LNCaP clone FGC (cell line): Measurements from ENCODE around the gene MYO7A.

ENCODE experiments used
- DNase-seq: peaks from one replicate; pipeline ENCODE4 v3.0.0-alpha.2; 2011; ENCODE audit warnings: low read depth
- H3K4me3 ChIP-seq: 2 replicates; pipeline ENCODE4 v1.5.1; 2011; ENCODE audit warnings: mild to moderate bottlenecking, low read depth, low read length, control low read depth
- CTCF ChIP-seq: IDR thresholded peaks from 2 replicates; pipeline ENCODE4 v1.5.1; 2012; ENCODE audit warnings: mild to moderate bottlenecking; ENCODE audit not compliant: control insufficient read depth, insufficient read depth; ENCODE audit errors: extremely low read depth

The MYO7A gene

GRCh38 chr11:77211594-77212251 lies 83.7 kb downstream of the MYO7A start:
- no peak for DNase-seq
- no peak overlapping the region for H3K4me3 ChIP-seq
- TF ChIP-seq CTCF: no peak

- DNase-seq: no peak
- no peak for TF ChIP-seq CTCF
- no peak overlapping the region for H3K4me3 ChIP-seq
Measured at GRCh38 chr11:77212314-77213007, 84.4 kb downstream of the MYO7A start.

- no peak for DNase-seq
- TF ChIP-seq CTCF: no peak
- H3K4me3 ChIP-seq: no peak overlapping the region
Measured at GRCh38 chr11:77213029-77213579, 85.1 kb downstream of the MYO7A start.

- TF ChIP-seq CTCF: no peak
- DNase-seq: no peak
- no peak overlapping the region for H3K4me3 ChIP-seq
Measured at GRCh38 chr11:77213589-77214428, 85.8 kb downstream of the MYO7A start.

GRCh38 chr11:77214557-77214956 lies 86.5 kb downstream of the MYO7A start:
- no peak for DNase-seq
- TF ChIP-seq CTCF: no peak
- no peak overlapping the region for H3K4me3 ChIP-seq

GRCh38 chr11:77215106-77215505 lies 87.1 kb downstream of the MYO7A start:
- no peak for TF ChIP-seq CTCF
- no peak for DNase-seq
- no peak overlapping the region for H3K4me3 ChIP-seq
